PC-9 (cell line): Measurements from ENCODE around the gene SGSM1. TPM values are rescaled to one million over a fixed set of nuclear protein-coding genes. Genes with fewer than 3 reads are reported as not detected.

Experiments used
- BruUV-seq: library from RNA; stranded (reverse); fragments of 400-500 nt; replicated peaks from 2 replicates; lab custom pipeline; 2021; lab: Mats Ljungman, UMichigan
- CTCF ChIA-PET: fragments of 300-600 bp; sonication (Branson Sonifier 250); formaldehyde crosslinking; loops from one replicate; lab custom pipeline; 2022; ENCODE audit warnings: antibody characterized with exemption; lab: Charles Lee
- POLR2A ChIA-PET: fragments of 300-600 bp; sonication (Branson Sonifier 250); formaldehyde crosslinking; loops from one replicate; lab custom pipeline; 2022; ENCODE audit warnings: antibody characterized with exemption; ENCODE audit not compliant: unreplicated experiment; lab: Charles Lee
- DNase-seq, 2 experiments: peaks; one replicate each; pipeline versions ENCODE4 v3.0.0 to v3.0.0-alpha.2; 2015 to 2022; ENCODE audit warnings: mixed read lengths in 1 of 2
- H2AFZ ChIP-seq: fragments of 200-600 bp; sonication (generic); 2 replicates; pipeline ENCODE4 v1.8.1; 2017; ENCODE audit warnings: antibody characterized with exemption
- H3F3A ChIP-seq: fragments of 200-600 bp; sonication (generic); 2 replicates; pipeline ENCODE4 v1.8.1; 2017; ENCODE audit warnings: antibody characterized with exemption, mild to moderate bottlenecking, low read depth; ENCODE audit not compliant: insufficient read depth
- H3K27ac ChIP-seq: fragments of 200-600 bp; sonication (generic); 2 replicates; pipeline ENCODE4 v1.6.1; 2016; ENCODE audit warnings: mixed run types
- H3K27me3 ChIP-seq: fragments of 200-600 bp; sonication (generic); 2 replicates; pipeline ENCODE4 v1.6.1; 2016; ENCODE audit warnings: low read depth, mixed run types; ENCODE audit not compliant: insufficient read depth
- H3K36me3 ChIP-seq: fragments of 200-600 bp; sonication (generic); 2 replicates; pipeline ENCODE4 v1.6.1; 2016; ENCODE audit warnings: low read depth, mixed run types
- H3K4me1 ChIP-seq: fragments of 200-600 bp; sonication (generic); replicated peaks from 2 replicates; pipeline ENCODE4 v1.6.1; 2016; ENCODE audit warnings: mixed run types; ENCODE audit not compliant: insufficient read depth
- H3K4me2 ChIP-seq: fragments of 200-600 bp; sonication (generic); 2 replicates; pipeline ENCODE4 v1.6.1; 2017; ENCODE audit warnings: mixed run types
- H3K4me3 ChIP-seq: fragments of 200-600 bp; sonication (generic); 2 replicates; pipeline ENCODE4 v1.6.1; 2016; ENCODE audit warnings: mixed run types
- H3K79me2 ChIP-seq: fragments of 200-600 bp; sonication (generic); 2 replicates; pipeline ENCODE4 v1.6.1; 2017; ENCODE audit warnings: low read depth, mixed run types
- H3K9me2 ChIP-seq: fragments of 200-600 bp; sonication (generic); 2 replicates; pipeline ENCODE4 v1.8.1; 2017; ENCODE audit warnings: mild to moderate bottlenecking; ENCODE audit not compliant: insufficient read depth
- H3K9me3 ChIP-seq: fragments of 200-600 bp; sonication (generic); 2 replicates; pipeline ENCODE4 v1.8.1; 2016; ENCODE audit warnings: low read depth; ENCODE audit not compliant: insufficient read depth
- H4K20me1 ChIP-seq: fragments of 200-600 bp; sonication (generic); 2 replicates; pipeline ENCODE4 v1.8.1; 2017; ENCODE audit not compliant: insufficient read depth
- CTCF ChIP-seq: fragments of 200-600 bp; sonication (generic); conservative IDR thresholded peaks from 2 replicates; pipeline ENCODE4 v1.6.1; 2017; ENCODE audit warnings: mixed run types, antibody characterized with exemption, mild to moderate bottlenecking, moderate library complexity
- EZH2 ChIP-seq: fragments of 200-600 bp; sonication (generic); IDR thresholded peaks from 2 replicates; pipeline ENCODE4 v1.8.0; 2017; ENCODE audit warnings: antibody characterized with exemption, low read depth
- intact Hi-C: fragments of 100-400 bp; cut with micrococcal nuclease; formaldehyde crosslinking; loops from one replicate; pipeline ENCODE4 v1.10.0; 2022; ENCODE audit not compliant: unreplicated experiment
- total RNA-seq: library from RNA; stranded (reverse); gene quantifications from 2 replicates; pipeline ENCODE4 v1.2.3, GENCODE V29; 2021

The SGSM1 gene
- total RNA-seq, 1 experiment from 2014 or later = 0.48 TPM

- BruUV-seq = no TSS peak
- Histone ChIP-seq H3K9me3 (no peaks in the 10 kb centered on the region), H3K36me3 (no peaks in the 10 kb centered on the region), H3K9me2 (no peaks in the 10 kb centered on the region), H3K27ac (no peak overlapping the region), H4K20me1 (no peaks in the 10 kb centered on the region), H3K4me2 (no peak overlapping the region), H3K79me2 (no peaks in the 10 kb centered on the region), H2AFZ (no peak overlapping the region), H3K4me3 (no peak overlapping the region), H3K4me1 (no peaks in the 10 kb centered on the region), H3F3A (no peaks in the 10 kb centered on the region), H3K27me3 (0 out of 2 replicates have a peak, but pooled peaks cover 6% of the 10 kb centered on the region)
- ChIA-PET CTCF (interaction anchor here (0.6 kb wide), 1 partner anchor 849 kb away, joined by 8 read pairs; no protein-coding TSS in a partner anchor), POLR2A (no interaction called here)
- TF ChIP-seq EZH2 (no peak), CTCF (no peak)
- intact Hi-C loops = no loop called here
- DNase-seq = no peak
Measured at GRCh38 chr22:24841261-24841660, 35.2 kb downstream of the SGSM1 start.

GRCh38 chr22:24843048-24843447 lies 37.0 kb downstream of the SGSM1 start:
- POLR2A ChIA-PET = no interaction called here
- no peaks in the 10 kb centered on the region for H4K20me1 ChIP-seq
- no peaks in the 10 kb centered on the region for H3K9me3 ChIP-seq
- H3K36me3 ChIP-seq = no peaks in the 10 kb centered on the region
- no peak overlapping the region for H3K4me2 ChIP-seq
- no peaks in the 10 kb centered on the region for H3K27me3 ChIP-seq
- no peaks in the 10 kb centered on the region for H3F3A ChIP-seq
- H3K9me2 ChIP-seq = no peaks in the 10 kb centered on the region
- BruUV-seq = no TSS peak
- CTCF ChIA-PET = interaction anchor here (0.6 kb wide), 1 partner anchor 936 kb away, joined by 4 read pairs; no protein-coding TSS in a partner anchor
- intact Hi-C loops = no loop called here
- TF ChIP-seq CTCF (no peak), EZH2 (no peak)
- no peaks in the 10 kb centered on the region for H3K4me1 ChIP-seq
- DNase-seq = no peak
- no peak overlapping the region for H3K4me3 ChIP-seq
- no peaks in the 10 kb centered on the region for H3K79me2 ChIP-seq
- no peak overlapping the region for H3K27ac ChIP-seq
- no peak overlapping the region for H2AFZ ChIP-seq

GRCh38 chr22:24845041-24845898 lies 39.3 kb downstream of the SGSM1 start:
- no peaks in the 10 kb centered on the region for H3K9me3 ChIP-seq
- no peaks in the 10 kb centered on the region for H3K9me2 ChIP-seq
- ChIA-PET POLR2A (no interaction called here), CTCF (interaction anchor here (0.6 kb wide), 1 partner anchor 708 kb away, joined by 5 read pairs; no protein-coding TSS in a partner anchor)
- no peaks in the 10 kb centered on the region for H4K20me1 ChIP-seq
- H3K36me3 ChIP-seq = no peaks in the 10 kb centered on the region
- DNase-seq = peak in 1 of 2 experiments; percentile 53
- intact Hi-C loops = no loop called here
- H3K27ac ChIP-seq = no peak overlapping the region
- no peak for TF ChIP-seq CTCF
- no peak overlapping the region for H2AFZ ChIP-seq
- no peaks in the 10 kb centered on the region for H3K4me1 ChIP-seq
- H3K4me2 ChIP-seq = no peak overlapping the region
- no TSS peak for BruUV-seq
- H3K79me2 ChIP-seq = no peaks in the 10 kb centered on the region
- H3K4me3 ChIP-seq = no peak overlapping the region
- H3F3A ChIP-seq = no peaks in the 10 kb centered on the region
- no peaks in the 10 kb centered on the region for H3K27me3 ChIP-seq
